H9 (cell line): Measurements from ENCODE around the gene TOR4A. TPM values are rescaled to one million over a fixed set of nuclear protein-coding genes. Genes with fewer than 3 reads are reported as not detected.

Experiments used
- DNase-seq: peaks from one replicate; pipeline ENCODE4 v3.0.0-alpha.2; 2017
- H2AFZ ChIP-seq: one replicate; pipeline ENCODE4 v1.6.1; 2013; ENCODE audit warnings: mild to moderate bottlenecking, low read length, control low read depth, moderate library complexity
- H2AK5ac ChIP-seq: 2 replicates; pipeline ENCODE4 v1.6.1; 2013; ENCODE audit warnings: low read length, control low read depth, mixed read lengths; ENCODE audit not compliant: insufficient read length
- H2BK120ac ChIP-seq: one replicate; pipeline ENCODE4 v1.6.1; 2013; ENCODE audit warnings: low read depth, mild to moderate bottlenecking, low read length, control low read depth, inconsistent platforms; ENCODE audit not compliant: poor library complexity, severe bottlenecking
- H2BK12ac ChIP-seq: 2 replicates; pipeline ENCODE4 v1.6.1; 2013; ENCODE audit warnings: low read length, control low read depth, mixed read lengths, low read depth; ENCODE audit not compliant: insufficient read length
- H2BK15ac ChIP-seq: 2 replicates; pipeline ENCODE4 v1.6.1; 2013; ENCODE audit warnings: low read depth, low read length, control low read depth
- H2BK20ac ChIP-seq: one replicate; pipeline ENCODE4 v1.6.1; 2013; ENCODE audit warnings: low read depth, mild to moderate bottlenecking, low read length, control low read depth, inconsistent platforms; ENCODE audit not compliant: poor library complexity, severe bottlenecking
- H2BK5ac ChIP-seq: 2 replicates; pipeline ENCODE4 v1.6.1; 2013; ENCODE audit warnings: low read length, control low read depth, mixed read lengths; ENCODE audit not compliant: insufficient read length
- H3K14ac ChIP-seq: 2 replicates; pipeline ENCODE4 v1.6.1; 2013; ENCODE audit warnings: low read length, control low read depth; ENCODE audit not compliant: insufficient read depth
- H3K18ac ChIP-seq: 2 replicates; pipeline ENCODE4 v1.6.1; 2013; ENCODE audit warnings: low read depth, mild to moderate bottlenecking, mixed read lengths, low read length, control low read depth; ENCODE audit not compliant: insufficient read length
- H3K23ac ChIP-seq: 2 replicates; pipeline ENCODE4 v1.6.1; 2013; ENCODE audit warnings: low read length, control low read depth, mixed read lengths, low read depth; ENCODE audit not compliant: insufficient read length
- H3K23me2 ChIP-seq: 2 replicates; pipeline ENCODE4 v1.6.1; 2013; ENCODE audit warnings: low read depth, mild to moderate bottlenecking, mixed read lengths, low read length, control low read depth; ENCODE audit not compliant: insufficient read length, poor library complexity, severe bottlenecking
- H3K27ac ChIP-seq: 2 replicates; pipeline ENCODE4 v1.5.1; 2013; ENCODE audit warnings: low read length, control low read depth, mixed read lengths, low read depth; ENCODE audit not compliant: insufficient read length
- H3K27me3 ChIP-seq: 2 replicates; pipeline ENCODE4 v1.6.1; 2013; ENCODE audit warnings: low read length, control low read depth, inconsistent platforms; ENCODE audit not compliant: insufficient read depth
- H3K4ac ChIP-seq: 2 replicates; pipeline ENCODE4 v1.6.1; 2013; ENCODE audit warnings: low read depth, mild to moderate bottlenecking, control low read depth, inconsistent platforms, low read length, moderate library complexity
- H3K4me1 ChIP-seq: 2 replicates; pipeline ENCODE4 v1.6.1; 2013; ENCODE audit warnings: low read length, control low read depth, inconsistent platforms; ENCODE audit not compliant: insufficient read depth
- H3K4me2 ChIP-seq: 2 replicates; pipeline ENCODE4 v1.6.1; 2013; ENCODE audit warnings: low read length, control low read depth, mixed read lengths; ENCODE audit not compliant: insufficient read length, insufficient read depth
- H3K56ac ChIP-seq: 2 replicates; pipeline ENCODE4 v1.6.1; 2013; ENCODE audit warnings: low read depth, mild to moderate bottlenecking, mixed read lengths, low read length, control low read depth; ENCODE audit not compliant: insufficient read length
- H3K79me1 ChIP-seq: 2 replicates; pipeline ENCODE4 v1.6.1; 2013; ENCODE audit warnings: low read depth, mild to moderate bottlenecking, moderate library complexity, low read length, control low read depth, inconsistent platforms; ENCODE audit not compliant: insufficient read depth, poor library complexity, severe bottlenecking
- H3K79me2 ChIP-seq: 2 replicates; pipeline ENCODE4 v1.6.1; 2013; ENCODE audit warnings: low read length, control low read depth, inconsistent platforms; ENCODE audit not compliant: insufficient read depth
- H3K9ac ChIP-seq: 2 replicates; pipeline ENCODE4 v1.6.1; 2013; ENCODE audit warnings: low read length, control low read depth, mixed read lengths; ENCODE audit not compliant: insufficient read length; ENCODE audit errors: extremely low read depth
- H3K9me3 ChIP-seq: one replicate; pipeline ENCODE4 v1.6.1; 2013; ENCODE audit warnings: low read depth, low read length, inconsistent platforms; ENCODE audit not compliant: control insufficient read depth
- H3T11ph ChIP-seq: one replicate; pipeline ENCODE4 v1.6.1; 2013; ENCODE audit warnings: mild to moderate bottlenecking, low read length, control low read depth, inconsistent platforms
- H4K20me1 ChIP-seq: one replicate; pipeline ENCODE4 v1.6.1; 2013; ENCODE audit not compliant: control insufficient read depth, insufficient read length, insufficient read depth
- H4K5ac ChIP-seq: 2 replicates; pipeline ENCODE4 v1.6.1; 2013; ENCODE audit warnings: low read depth, mild to moderate bottlenecking, mixed read lengths, low read length, control low read depth; ENCODE audit not compliant: insufficient read length
- H4K8ac ChIP-seq: replicated peaks from 2 replicates; pipeline ENCODE4 v1.6.1; 2013; ENCODE audit warnings: low read length, control low read depth, mixed read lengths, low read depth; ENCODE audit not compliant: insufficient read length
- H4K91ac ChIP-seq: 2 replicates; pipeline ENCODE4 v1.6.1; 2013; ENCODE audit warnings: low read depth, mild to moderate bottlenecking, moderate library complexity, mixed read lengths, low read length, control low read depth; ENCODE audit not compliant: insufficient read length
- H3K27ac Mint-ChIP-seq, 3 experiments: 2 replicates in 2 of 3; 3 replicates in 1 of 3; pipeline ENCODE4 v1.8.0; 2020 to 2021; ENCODE audit warnings: mixed read lengths in 3 of 3, mild to moderate bottlenecking in 1 of 3, moderate library complexity in 1 of 3
- H3K27me3 Mint-ChIP-seq: 2 replicates; pipeline ENCODE4 v1.8.0; 2021; ENCODE audit warnings: low read depth, mild to moderate bottlenecking, moderate library complexity, mixed read lengths
- H3K36me3 Mint-ChIP-seq, 3 experiments: 2 replicates in 2 of 3; 3 replicates in 1 of 3; pipeline ENCODE4 v1.8.0; 2020 to 2021; ENCODE audit warnings: low read depth in 3 of 3, mixed read lengths in 3 of 3; ENCODE audit not compliant: insufficient read depth in 1 of 3
- H3K4me1 Mint-ChIP-seq, 2 experiments: 2 replicates each; pipeline ENCODE4 v1.8.0; 2020; ENCODE audit warnings: mixed read lengths in 2 of 2
- H3K4me3 Mint-ChIP-seq, 2 experiments: 2 replicates in 1 of 2; 3 replicates in 1 of 2; pipeline ENCODE4 v1.8.0; 2020 to 2021; ENCODE audit warnings: mild to moderate bottlenecking in 2 of 2, mixed read lengths in 2 of 2, moderate library complexity in 1 of 2
- H3K9me3 Mint-ChIP-seq, 2 experiments: 2 replicates in 1 of 2; 3 replicates in 1 of 2; pipeline ENCODE4 v1.8.0; 2020; ENCODE audit warnings: mild to moderate bottlenecking in 2 of 2, mixed read lengths in 2 of 2, moderate library complexity in 1 of 2
- CTCF ChIP-seq: fragments of 200-600 bp; sonication (generic); conservative IDR thresholded peaks from 3 replicates; pipeline ENCODE4 v1.8.0; 2021; ENCODE audit warnings: antibody characterized with exemption, mild to moderate bottlenecking
- WGBS: extraction: QIAGEN DNeasy Blood & Tissue Kit; methylation state at CpG from one replicate; pipeline ENCODE4 v1.1.7; 2013; ENCODE audit warnings: missing lambda C conversion rate, low lambda C conversion rate, mixed read lengths; ENCODE audit not compliant: insufficient read length; ENCODE audit errors: extremely low coverage; 5-methylcytosine and 5-hydroxymethylcytosine counted together
- total RNA-seq: library from RNA; stranded (reverse); gene quantifications from 2 replicates; pipeline ENCODE4 v1.2.1, GENCODE V29; 2021

TOR4A gene
- total RNA-seq, 1 experiment from 2014 or later = 6.2 TPM

- no peak overlapping the region for H3K4me2 ChIP-seq
- no peak overlapping the region for H3K23ac ChIP-seq
- no peak overlapping the region for H3K4ac ChIP-seq
- no peak overlapping the region for H3K18ac ChIP-seq
- H3K4me1 ChIP-seq = peaks cover 1% of the 10 kb centered on the region; the same call in 1 of the 2 replicates
- Mint-ChIP-seq H3K4me1 (peaks cover 6 to 11% of the 10 kb centered on the region in 2 experiments; a peak in 2 of 4 replicates), H3K9me3 (peaks cover 4% of the 10 kb centered on the region in 2 experiments; a peak in 3 of 5 replicates), H3K27me3 (peaks cover 3% of the 10 kb centered on the region; the same call in 1 of the 2 replicates), H3K36me3 (no peaks in the 10 kb centered on the region), H3K4me3 (no peak overlapping the region), H3K27ac (no peak overlapping the region)
- H3K27me3 ChIP-seq = no peaks in the 10 kb centered on the region
- H3K56ac ChIP-seq = no peak overlapping the region
- no peak overlapping the region for H2BK15ac ChIP-seq
- no peak overlapping the region for H2AK5ac ChIP-seq
- no peaks in the 10 kb centered on the region for H3K79me1 ChIP-seq
- no peak overlapping the region for H4K8ac ChIP-seq
- H3K23me2 ChIP-seq = no peaks in the 10 kb centered on the region
- H3K9ac ChIP-seq = no peak overlapping the region
- no peak overlapping the region for H3K14ac ChIP-seq
- H3K27ac ChIP-seq = no peak overlapping the region
- no peaks in the 10 kb centered on the region for H3K9me3 ChIP-seq
- H4K20me1 ChIP-seq = no peaks in the 10 kb centered on the region
- H2BK5ac ChIP-seq = no peak overlapping the region
- no peaks in the 10 kb centered on the region for H3K79me2 ChIP-seq
- H4K5ac ChIP-seq = no peak overlapping the region
- H2BK12ac ChIP-seq = no peak overlapping the region
- H3T11ph ChIP-seq = no peak overlapping the region
- H4K91ac ChIP-seq = no peak overlapping the region
- H2BK20ac ChIP-seq = no peak overlapping the region
- TF ChIP-seq CTCF = no peak
- no peak overlapping the region for H2BK120ac ChIP-seq
- no peak overlapping the region for H2AFZ ChIP-seq
- DNase-seq = no peak
- no CpG with 5 or more reads among the region's 18 CpGs for WGBS
Observed at GRCh38 chr9:137318602-137319001, 41.1 kb downstream of the TOR4A start.
